NCI-H1105 (cell line): Measurements from ENCODE around the gene TCHH.
A peak's percentile ranks its signal among the peaks of the same experiment; 100 is the strongest.
"Not testable (repeated sequence)": the region's sequence is repeated elsewhere in the genome, so short reads cannot be mapped to it uniquely, and the experiment has no call there.

Experiments
- DNase-seq: peaks from one replicate; lab custom pipeline; 2025; lab: John Stamatoyannopoulos, UW

Gene TCHH, protein sequence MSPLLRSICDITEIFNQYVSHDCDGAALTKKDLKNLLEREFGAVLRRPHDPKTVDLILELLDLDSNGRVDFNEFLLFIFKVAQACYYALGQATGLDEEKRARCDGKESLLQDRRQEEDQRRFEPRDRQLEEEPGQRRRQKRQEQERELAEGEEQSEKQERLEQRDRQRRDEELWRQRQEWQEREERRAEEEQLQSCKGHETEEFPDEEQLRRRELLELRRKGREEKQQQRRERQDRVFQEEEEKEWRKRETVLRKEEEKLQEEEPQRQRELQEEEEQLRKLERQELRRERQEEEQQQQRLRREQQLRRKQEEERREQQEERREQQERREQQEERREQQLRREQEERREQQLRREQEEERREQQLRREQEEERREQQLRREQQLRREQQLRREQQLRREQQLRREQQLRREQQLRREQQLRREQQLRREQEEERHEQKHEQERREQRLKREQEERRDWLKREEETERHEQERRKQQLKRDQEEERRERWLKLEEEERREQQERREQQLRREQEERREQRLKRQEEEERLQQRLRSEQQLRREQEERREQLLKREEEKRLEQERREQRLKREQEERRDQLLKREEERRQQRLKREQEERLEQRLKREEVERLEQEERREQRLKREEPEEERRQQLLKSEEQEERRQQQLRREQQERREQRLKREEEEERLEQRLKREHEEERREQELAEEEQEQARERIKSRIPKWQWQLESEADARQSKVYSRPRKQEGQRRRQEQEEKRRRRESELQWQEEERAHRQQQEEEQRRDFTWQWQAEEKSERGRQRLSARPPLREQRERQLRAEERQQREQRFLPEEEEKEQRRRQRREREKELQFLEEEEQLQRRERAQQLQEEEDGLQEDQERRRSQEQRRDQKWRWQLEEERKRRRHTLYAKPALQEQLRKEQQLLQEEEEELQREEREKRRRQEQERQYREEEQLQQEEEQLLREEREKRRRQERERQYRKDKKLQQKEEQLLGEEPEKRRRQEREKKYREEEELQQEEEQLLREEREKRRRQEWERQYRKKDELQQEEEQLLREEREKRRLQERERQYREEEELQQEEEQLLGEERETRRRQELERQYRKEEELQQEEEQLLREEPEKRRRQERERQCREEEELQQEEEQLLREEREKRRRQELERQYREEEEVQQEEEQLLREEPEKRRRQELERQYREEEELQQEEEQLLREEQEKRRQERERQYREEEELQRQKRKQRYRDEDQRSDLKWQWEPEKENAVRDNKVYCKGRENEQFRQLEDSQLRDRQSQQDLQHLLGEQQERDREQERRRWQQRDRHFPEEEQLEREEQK (N-terminal part only)

DNA sequence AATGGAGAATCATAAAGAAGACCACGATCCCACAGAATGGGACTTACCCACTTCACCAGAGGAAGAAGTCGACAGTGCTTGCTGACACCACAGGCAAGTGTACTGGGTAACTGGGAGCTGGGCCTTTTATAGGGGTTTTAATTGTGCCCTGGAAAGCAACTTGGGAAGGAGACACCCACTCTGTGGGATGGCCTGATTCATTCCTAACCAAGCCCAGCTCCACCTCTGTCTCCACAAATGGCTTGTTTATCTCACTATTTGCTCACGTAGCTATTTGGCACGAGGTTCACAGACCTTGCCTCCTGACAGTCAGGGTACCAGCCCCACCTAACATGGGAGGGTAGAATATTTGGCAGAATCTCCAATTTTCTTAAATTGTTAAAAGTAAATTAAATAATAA is at the start of gene TCHH:
Gene TCHH (minus strand): TSS at position 101 of the 400 bp plus-strand sequence. CDS start 1,364 bp downstream, outside the sequence.
- DNase-seq = no peak

DNA sequence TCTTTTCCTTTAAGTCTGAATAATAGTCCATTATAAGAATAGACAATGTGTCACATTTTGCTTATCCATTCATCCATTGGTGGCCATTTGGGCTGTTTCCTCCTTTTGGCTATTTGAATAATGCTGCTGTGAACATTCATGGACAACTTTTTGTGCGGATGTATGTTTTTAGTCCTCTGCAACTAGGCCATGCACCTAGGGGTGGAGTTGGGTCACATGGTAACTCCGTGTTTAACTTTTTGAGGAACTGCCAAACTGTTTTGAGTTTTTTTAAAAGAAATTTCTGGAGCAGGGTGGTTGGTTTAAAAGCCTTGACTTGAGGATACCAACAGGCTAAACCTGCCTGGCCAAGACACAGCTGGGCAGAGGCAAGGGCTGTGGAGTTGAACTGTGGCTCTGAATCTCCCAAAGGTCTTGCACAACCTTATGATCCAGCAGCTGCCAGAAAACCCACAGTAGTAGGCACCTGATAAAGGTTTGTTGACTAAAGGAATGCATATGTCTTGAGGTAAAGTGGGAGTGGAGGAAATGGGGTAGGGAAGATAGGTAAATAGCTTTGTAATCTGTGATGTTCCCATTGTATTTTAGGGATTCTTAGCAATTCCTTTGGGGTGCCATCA is 49.4 kb upstream of the TCHH start:
- DNase-seq = no peak

- no peak for DNase-seq
These were observed 47.7 kb upstream of the TCHH start for GRCh38 chr1:152162792-152163463.

- no peak for DNase-seq
These were observed 45.3 kb upstream of the TCHH start for GRCh38 chr1:152160576-152160975.

DNA sequence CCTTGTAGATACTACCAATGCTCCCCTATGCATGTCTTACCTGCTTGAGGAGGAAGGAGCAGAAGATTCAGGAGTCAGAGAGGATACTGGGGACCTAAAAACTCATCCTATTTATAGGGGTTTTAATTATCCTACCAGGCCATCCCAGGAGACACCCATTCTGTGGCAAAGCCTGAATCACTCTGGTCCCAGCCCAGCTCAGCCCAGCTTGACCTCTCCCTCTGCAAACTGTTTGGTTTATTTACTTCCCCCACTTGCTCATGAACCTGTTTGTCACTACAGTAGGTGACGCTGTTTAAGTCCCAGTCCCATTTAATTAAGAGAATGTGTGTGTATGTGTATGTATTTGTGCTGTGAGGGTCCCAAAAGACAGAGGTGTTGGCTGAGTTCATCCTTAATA is 43.9 kb upstream of the TCHH start, which contains the start of gene RPTN:
Gene RPTN (minus strand): TSS at position 85 of the 400 bp plus-strand sequence. CDS start 1,339 bp downstream, outside the sequence.
- DNase-seq = no peak

DNA sequence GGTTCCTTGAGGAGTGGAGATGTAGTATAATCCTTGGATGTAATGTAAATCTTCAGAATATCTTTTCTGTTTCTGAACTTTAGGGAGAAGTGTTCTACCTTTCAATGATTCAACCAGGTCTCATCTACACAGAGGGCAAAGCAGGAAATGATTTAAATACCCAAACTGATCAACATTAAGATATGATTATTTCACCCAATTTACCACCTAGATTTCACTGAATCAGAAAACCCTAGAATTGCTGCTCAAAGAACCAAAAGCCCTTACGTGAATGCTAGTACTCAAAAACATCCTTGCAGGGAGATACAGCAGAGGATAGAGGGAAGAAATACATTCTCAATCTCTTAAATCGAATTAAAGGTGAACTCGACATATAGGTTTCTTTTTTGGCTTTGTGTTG is 38.8 kb upstream of the TCHH start:
- DNase-seq = no peak

- DNase-seq = no peak
These were observed 36.4 kb upstream of the TCHH start for GRCh38 chr1:152151646-152152045.

DNA sequence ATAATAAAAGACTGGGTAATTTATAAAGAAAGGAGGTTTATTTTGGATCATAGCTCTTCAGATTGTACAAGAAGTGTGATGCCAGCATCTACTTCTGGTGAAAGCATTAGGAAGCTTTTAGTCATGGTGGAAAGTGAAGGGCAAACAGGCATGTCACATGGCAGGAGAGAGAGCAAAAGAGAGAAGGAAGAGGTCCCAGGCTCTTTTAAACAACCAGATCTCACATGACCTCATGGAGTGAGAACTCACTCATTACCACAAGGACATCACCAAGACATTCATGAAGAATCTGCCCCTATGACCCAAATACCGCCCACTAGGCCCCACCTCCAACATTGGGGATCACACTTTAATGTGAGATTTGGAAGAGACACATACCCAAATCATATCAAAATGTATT is 33.7 kb upstream of the TCHH start:
- DNase-seq = no peak

- DNase-seq = no peak
These were observed 32.8 kb upstream of the TCHH start for GRCh38 chr1:152148051-152148450.

- DNase-seq = no peak
These were observed 30.5 kb upstream of the TCHH start for GRCh38 chr1:152145769-152146168.

DNA sequence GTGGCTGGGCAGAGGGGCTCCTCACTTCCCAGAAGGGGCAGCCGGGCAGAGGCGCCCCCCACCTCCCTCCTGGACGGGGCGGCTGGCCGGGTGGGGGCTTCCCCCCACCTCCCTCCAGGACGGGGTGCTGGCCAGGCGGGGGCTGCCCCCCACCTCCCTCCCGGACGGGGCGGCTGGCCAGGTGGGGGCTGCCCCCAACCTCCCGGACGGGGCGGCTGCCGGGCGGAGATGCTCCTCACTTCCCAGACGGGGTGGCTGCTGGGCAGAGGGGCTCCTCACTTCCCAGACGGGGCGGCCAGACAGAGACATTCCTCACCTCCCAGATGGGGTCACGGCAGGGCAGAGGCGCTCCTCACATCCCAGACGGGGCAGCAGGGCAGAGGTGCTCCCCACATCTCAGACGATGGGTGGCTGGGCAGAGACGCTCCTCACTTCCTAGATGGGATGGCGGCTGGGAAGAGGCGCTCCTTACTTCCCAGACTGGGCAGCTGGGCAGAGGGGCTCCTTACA is 29.5 kb upstream of the TCHH start:
- DNase-seq = not testable (repeated sequence)

- DNase-seq = no peak
These were observed 28.1 kb upstream of the TCHH start for GRCh38 chr1:152143150-152143887.

- peak; percentile 24 for DNase-seq
These were observed 26.8 kb upstream of the TCHH start for GRCh38 chr1:152141971-152142584.

- no peak for DNase-seq
These were observed 22.0 kb upstream of the TCHH start for GRCh38 chr1:152137215-152137614.

DNA sequence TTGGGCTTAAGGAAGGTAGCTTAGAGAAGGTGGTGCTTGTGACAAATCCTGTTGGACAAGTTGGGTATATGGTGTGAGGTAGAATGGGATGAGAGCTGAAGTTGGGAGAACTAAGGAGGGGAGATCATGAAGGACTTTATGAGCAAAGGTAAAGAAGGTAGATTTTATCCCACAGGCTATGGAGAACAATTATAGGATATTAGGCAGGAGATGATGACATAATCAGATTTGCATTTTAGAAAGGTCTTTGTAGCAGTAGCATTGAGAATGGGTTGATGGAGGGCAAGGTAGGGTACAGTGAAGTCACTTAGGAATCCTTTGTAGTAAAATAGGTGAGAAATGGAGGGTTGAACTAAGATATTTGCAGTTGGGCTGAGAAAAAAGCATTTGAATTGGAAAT is 14.9 kb upstream of the TCHH start:
- DNase-seq = no peak

- no peak for DNase-seq
These were observed 12.4 kb upstream of the TCHH start for GRCh38 chr1:152127673-152128072.

- DNase-seq = no peak
These were observed 10.7 kb upstream of the TCHH start for GRCh38 chr1:152125834-152126443.

DNA sequence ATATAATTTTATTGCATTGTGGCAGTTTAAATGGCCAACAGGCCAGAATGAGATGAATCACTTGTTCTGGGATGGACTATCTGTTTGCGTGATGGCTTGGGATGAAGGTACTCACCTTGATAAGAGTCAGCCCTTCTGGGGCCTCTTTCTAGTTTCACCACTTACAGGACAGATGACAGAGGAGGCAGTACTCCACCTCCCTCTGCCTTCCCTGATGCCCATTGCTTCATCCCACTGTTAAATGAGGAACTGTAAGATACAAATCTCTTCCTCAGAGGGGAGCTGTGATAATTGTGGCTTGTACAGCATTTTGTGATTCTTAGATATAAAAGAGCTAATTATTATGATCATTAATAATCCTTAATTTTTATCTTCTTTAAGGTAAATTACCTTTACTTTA is 3.7 kb upstream of the TCHH start:
- no peak for DNase-seq

DNA sequence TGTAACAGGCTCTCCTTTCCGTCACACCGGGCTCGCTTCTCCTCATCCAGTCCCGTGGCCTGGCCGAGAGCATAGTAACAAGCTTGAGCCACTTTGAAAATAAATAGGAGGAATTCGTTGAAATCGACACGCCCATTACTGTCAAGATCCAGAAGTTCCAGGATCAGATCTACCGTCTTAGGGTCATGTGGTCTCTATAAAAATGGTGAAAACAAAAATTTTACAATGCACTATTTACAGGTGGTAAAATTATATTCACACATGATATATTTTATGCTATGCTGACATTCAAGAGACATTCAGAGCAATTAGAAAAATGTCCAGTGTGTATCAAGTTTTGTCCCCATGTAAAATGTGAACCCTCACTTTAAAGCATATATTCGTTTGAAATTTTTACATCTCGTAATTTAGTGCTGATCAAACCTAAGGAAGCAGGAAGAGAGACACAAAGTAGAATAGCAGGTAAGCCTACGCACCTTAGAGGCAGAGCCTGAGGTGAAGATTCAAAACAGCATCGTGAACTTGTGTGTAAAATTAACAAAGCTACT is 2.3 kb downstream of the TCHH start:
- no peak for DNase-seq
